ENCODE results near the gene RPE.

RPE gene

GRCh38 chr2:210002158-210003157 lies at the start of gene RPE:
TSS of gene RPE (plus strand) at chr2:210002638. CDS start at chr2:210002662, 24 bp downstream.
- peak; percentile 92 to 96 (median 94) for DNase-seq

- DNase-seq = no peak
These were observed 46.2 kb upstream of the RPE start for GRCh38 chr2:209956271-209956670.

DNA sequence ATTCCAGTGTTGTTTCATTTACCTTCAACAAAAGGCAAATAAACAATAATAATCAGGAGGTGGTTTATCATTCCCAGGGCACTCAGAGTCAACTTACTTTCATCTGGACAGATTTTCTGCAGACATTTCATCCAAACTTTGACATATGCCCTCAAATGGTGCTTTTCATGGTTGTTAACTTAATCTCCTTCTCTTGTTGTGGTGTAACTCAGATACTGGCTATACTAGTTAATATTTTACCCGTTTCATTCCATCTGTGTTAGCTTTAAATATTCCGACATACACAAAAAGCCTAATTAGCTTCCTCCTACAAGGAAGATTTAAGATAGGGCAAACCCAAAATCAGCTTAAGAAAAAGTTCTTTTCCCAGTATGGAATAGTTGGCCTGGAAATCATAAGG lies 44.4 kb upstream of the RPE start:
- DNase-seq = no peak

- DNase-seq = no peak
These were observed 42.4 kb upstream of the RPE start for GRCh38 chr2:209960045-209960444.

GRCh38 chr2:209960676-209961630 lies 41.5 kb upstream of the RPE start:
- DNase-seq = peak in 2 of 6 experiments; percentile 16 to 24

- DNase-seq = no peak
These were observed 36.7 kb upstream of the RPE start for GRCh38 chr2:209965723-209966122.

- DNase-seq = no peak
These were observed 32.7 kb upstream of the RPE start for GRCh38 chr2:209969692-209970091.

DNA sequence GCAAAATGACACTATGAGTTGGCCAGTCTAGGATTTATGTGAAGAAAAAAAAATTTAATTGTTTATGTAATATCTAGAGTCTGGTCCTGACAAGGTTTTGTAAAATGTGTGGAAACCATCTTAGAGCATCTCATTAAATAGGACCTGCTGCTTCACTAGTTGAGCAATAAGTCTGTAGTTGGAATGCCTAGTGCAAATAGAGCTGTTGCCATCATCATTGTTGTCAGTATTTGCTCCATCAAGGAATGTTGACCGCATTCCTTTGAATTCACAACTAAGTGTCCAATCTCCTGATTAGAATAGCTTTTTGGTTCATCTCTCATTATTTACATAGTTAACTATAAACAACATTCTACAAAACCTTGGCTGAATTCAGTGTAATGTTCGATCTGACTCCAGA lies 32.2 kb upstream of the RPE start:
- DNase-seq = no peak

GRCh38 chr2:209970711-209971110 lies 31.7 kb upstream of the RPE start:
- no peak for DNase-seq

DNA sequence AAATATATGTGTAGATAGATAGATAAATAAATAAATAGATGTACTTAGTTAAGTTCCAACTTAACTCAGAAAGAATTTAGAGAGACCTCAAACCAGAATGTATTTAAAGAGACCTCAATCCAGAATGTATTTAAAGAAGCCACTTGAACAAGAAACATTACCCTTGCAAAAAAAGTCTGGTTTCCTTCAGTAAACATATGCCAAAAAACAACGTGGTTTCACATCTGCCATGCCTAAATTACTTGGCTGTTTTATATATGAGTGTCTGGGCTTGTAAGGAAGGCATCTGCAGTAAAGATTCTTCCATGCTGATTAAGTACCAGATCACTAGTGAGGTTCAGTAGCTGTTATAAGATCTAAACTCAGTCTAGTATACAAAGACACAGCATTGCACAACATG lies 29.1 kb upstream of the RPE start:
- DNase-seq = no peak

GRCh38 chr2:209974576-209974975 lies 27.9 kb upstream of the RPE start:
- DNase-seq = no peak

GRCh38 chr2:209976698-209977385 lies 25.6 kb upstream of the RPE start:
- DNase-seq = no peak

GRCh38 chr2:209977386-209978239 lies 24.8 kb upstream of the RPE start:
- DNase-seq = peak in 3 of 6 experiments; percentile 3 to 65 (median 52)

GRCh38 chr2:209984291-209984690 lies 18.1 kb upstream of the RPE start:
- no peak for DNase-seq

DNA sequence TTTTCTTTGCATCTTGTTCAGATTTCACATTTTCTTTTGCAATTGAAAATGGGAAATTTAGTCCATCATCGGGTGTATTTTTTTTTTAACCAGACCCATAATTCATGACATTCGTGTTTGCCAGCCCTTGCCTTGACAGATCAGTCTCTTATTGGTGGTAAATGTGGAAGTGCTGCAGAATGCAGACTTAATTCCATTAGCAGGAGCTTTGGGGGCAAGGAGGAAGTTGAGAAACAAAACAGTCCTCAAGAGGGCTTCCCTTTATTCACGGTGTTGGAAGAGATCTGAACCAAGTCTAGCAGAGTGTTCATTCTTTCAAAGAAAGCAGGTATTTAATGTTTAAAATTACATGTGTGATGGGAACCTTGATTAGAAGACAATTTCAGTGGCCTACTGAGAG lies 16.6 kb upstream of the RPE start:
- no peak for DNase-seq

DNA sequence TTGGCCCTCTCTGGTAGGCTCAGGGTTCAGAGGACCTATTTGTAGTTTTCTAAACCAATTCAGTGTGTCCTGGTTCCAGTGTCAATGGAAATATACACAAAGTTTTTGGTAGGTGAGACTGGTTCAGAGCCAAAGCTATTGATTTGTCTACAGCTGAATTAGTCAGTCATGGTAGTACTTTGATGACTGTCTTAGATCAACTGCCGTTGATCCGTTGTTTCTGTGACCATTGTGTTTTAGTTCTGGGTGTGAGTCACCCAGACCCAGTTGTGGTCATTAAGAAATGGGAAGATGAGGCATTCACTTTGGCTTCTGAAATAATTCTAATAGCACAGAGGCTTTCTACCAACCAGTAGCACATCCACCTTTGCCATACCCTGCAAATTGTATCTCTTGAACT lies 16.0 kb upstream of the RPE start:
- no peak for DNase-seq

GRCh38 chr2:209988010-209988409 lies 14.4 kb upstream of the RPE start:
- DNase-seq = no peak

DNA sequence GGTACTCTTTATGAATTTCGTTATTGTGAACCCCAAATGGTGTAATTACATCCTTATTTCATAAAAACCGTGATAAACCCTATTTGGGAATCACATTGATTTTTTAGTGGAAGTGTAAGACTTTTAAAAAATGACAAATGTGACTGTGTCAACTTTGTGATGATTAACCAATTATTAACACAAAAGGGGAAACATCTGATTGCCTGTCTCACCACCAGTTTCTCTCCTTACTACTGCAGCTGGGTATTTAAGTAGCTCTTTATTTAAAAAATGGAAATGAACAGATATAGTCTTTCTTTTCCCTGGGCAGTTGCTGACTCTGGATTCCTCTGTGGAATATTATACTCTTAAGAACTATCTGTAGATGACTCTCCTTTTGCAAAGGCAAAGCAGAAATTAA lies 11.6 kb upstream of the RPE start:
- no peak for DNase-seq

- DNase-seq = no peak
These were observed 8.5 kb upstream of the RPE start for GRCh38 chr2:209993968-209994367.

DNA sequence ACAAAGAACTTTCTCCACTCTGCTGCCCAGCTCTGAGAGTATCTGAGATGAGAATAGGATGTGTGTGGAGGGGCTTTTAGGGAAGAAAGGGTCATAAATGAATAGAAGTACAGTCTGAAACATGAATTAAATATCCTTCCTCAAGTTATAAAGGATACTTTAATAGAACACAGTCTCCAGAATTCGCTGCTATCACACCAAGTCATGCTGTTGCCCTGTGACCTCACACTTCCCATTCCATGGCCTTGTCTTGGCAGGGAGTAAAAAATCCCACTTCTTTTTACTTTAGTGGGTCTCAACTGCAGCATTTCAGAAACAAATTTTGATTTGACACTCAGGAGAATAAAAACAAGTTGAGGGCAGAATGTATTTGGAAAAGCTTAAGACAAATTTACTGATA lies 3.8 kb upstream of the RPE start:
- no peak for DNase-seq

DNA sequence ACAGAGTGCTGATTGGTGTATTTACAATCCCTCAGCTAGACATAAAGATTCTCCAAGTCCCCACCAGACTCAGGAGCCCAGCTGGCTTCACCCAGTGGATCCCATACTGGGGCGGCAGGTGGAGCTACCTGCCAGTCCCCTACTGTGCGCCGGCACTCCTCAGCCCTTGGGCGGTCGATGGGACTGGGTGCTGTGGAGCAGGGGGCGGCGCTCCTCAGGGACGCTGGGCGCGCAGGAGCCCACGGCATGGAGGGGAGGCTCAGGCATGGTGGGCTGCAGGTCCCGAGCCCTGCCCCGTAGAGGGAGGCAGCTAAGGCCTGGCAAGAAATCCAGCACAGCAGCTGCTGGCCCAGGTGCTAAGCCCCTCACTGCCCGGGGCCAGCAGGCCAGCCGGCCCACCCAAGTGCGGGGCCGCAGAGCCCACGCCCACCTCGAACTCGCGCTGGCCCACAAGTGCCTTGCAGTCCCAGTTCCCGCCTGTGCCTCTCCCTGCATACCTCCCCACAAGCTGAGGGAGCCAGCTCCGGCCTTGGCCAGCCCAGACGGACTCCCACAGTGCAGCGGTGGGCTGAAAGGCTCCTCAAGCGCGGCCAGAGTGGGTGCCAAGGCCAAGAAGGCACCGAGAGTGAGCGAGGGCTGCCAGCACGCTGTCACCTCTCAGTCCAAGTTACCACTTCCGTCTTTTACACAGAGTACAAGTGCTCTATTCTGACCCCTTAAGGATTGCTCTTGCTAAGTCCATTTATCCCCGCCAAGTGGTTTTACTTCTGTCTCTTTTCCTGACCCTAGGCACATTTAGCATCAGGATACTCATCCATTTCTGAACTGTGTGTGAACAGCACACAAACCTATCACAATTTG lies 1.7 kb upstream of the RPE start:
- DNase-seq = no peak

Measured in stimulated activated naive CD4-positive, alpha-beta T cell (primary cell).